Activated T-helper 2 cell treated with anti-CD3 and anti-CD28 coated beads, Interferon-gamma antibody, Interleukin-2, Interleukin-4, amounts not matched to agents 10 μg/mL and 5 μg/mL and 100 μg/mL, durations not matched to agents 14 hours and 24 hours and 36 hours (primary cell): ENCODE results near the gene CMC1. TPM values are rescaled to one million over a fixed set of nuclear protein-coding genes. Genes with fewer than 3 reads are reported as not detected.

Experiments
- DNase-seq: peaks from one replicate; pipeline ENCODE4 v3.0.0; 2021; ENCODE audit warnings: low spot score
- H3K27ac Mint-ChIP-seq: one replicate; pipeline ENCODE4 v1.8.0; 2021; ENCODE audit warnings: mixed read lengths
- H3K27me3 Mint-ChIP-seq: one replicate; pipeline ENCODE4 v1.8.0; 2021; ENCODE audit warnings: low read depth, mixed read lengths
- H3K36me3 Mint-ChIP-seq: one replicate; pipeline ENCODE4 v1.8.0; 2021; ENCODE audit warnings: low read depth, mixed read lengths
- H3K4me1 Mint-ChIP-seq: one replicate; pipeline ENCODE4 v1.8.0; 2021; ENCODE audit warnings: low read depth, mixed read lengths
- H3K4me3 Mint-ChIP-seq: one replicate; pipeline ENCODE4 v1.8.0; 2021; ENCODE audit warnings: low read depth, mild to moderate bottlenecking, moderate library complexity, mixed read lengths
- H3K9me3 Mint-ChIP-seq: one replicate; pipeline ENCODE4 v1.8.0; 2021; ENCODE audit warnings: mixed read lengths
- intact Hi-C: fragments of 100-400 bp; cut with micrococcal nuclease; formaldehyde crosslinking; loops from one replicate; pipeline ENCODE4 v1.15.1; 2023
- total RNA-seq: library from RNA; stranded (reverse); gene quantifications from 2 replicates; pipeline ENCODE4 v1.2.3, GENCODE V29; 2022

The CMC1 gene
- total RNA-seq, 1 donor from 2014 or later, result 23.5 TPM

- peak within 1 kb of the TSS; percentile 94 for H3K4me3 Mint-ChIP-seq
- H3K27me3 Mint-ChIP-seq, result no peaks in the 10 kb centered on the region
- intact Hi-C loops, result loop anchor here (1.0 to 10.0 kb wide), 11 partner anchors 23 to 994 kb away; partner anchors contain the start of genes CMC1, RBMS3 and SLC4A7
- peaks cover 14% of the 10 kb centered on the region for H3K9me3 Mint-ChIP-seq
- peaks cover 53% of the 10 kb centered on the region for H3K36me3 Mint-ChIP-seq
- peaks cover 48% of the 10 kb centered on the region for H3K4me1 Mint-ChIP-seq
- peak within 1 kb of the TSS; percentile 98 for H3K27ac Mint-ChIP-seq
- DNase-seq, result peak; percentile 89
These were observed 107.4 kb downstream of the CMC1 start, which contains the start of the genes AZI2 and ZCWPW2 for GRCh38 chr3:28348629-28349468. Gene AZI2 (minus strand): TSS chr3:28348824. CDS start chr3:28340617, 8,207 bp downstream. Gene ZCWPW2 (plus strand): TSS chr3:28348721. CDS start chr3:28413069, 64,348 bp downstream.

GRCh38 chr3:28349469-28350000 is 108.1 kb downstream of the CMC1 start:
- Mint-ChIP-seq H3K36me3 (peaks cover 57% of the 10 kb centered on the region), H3K4me1 (peaks cover 48% of the 10 kb centered on the region), H3K27me3 (no peaks in the 10 kb centered on the region), H3K4me3 (peak overlapping the region; percentile 94), H3K9me3 (peaks cover 18% of the 10 kb centered on the region), H3K27ac (peak overlapping the region; percentile 98)
- intact Hi-C loops, result loop anchor here (1.0 to 10.0 kb wide), 9 partner anchors 33 to 995 kb away; partner anchors contain the start of genes CMC1, RBMS3 and SLC4A7
- DNase-seq, result no peak

Other genes starting within 250 kb of the CMC1 start
- 0.14 and 0.16 TPM in 2 replicates for gene ZCWPW2, start 107.1 kb downstream of the CMC1 start, total RNA-seq
- gene AZI2, start 107.2 kb downstream of the CMC1 start, total RNA-seq, result 35.6 and 37.5 TPM in 2 replicates